Measurements from ENCODE around the gene MPL. TPM values are rescaled to one million over a fixed set of nuclear protein-coding genes. Genes with fewer than 3 reads are reported as not detected.

Gene MPL
- total and polyA plus RNA-seq, 8 donors, result 0.24 to 1.4 (median 1.2) TPM

GRCh38 chr1:43318831-43319230 lies 18.8 kb upstream of the MPL start:
- H3K4me3 ChIP-seq, result no peak overlapping the region
- DNase-seq (peak in 1 of 4 donors; percentile 13), ATAC-seq (no peak)
- H3K9me3 ChIP-seq, result no peaks in the 10 kb centered on the region
- H3K4me1 ChIP-seq, result no peaks in the 10 kb centered on the region
- peaks cover 0 to 24% of the 10 kb centered on the region in 2 donors for H3K36me3 ChIP-seq
- H3K27ac ChIP-seq, result no peak overlapping the region
- TF ChIP-seq CTCF (IDR thresholded peaks at IDR 0.05), result no peak
- no peaks in the 10 kb centered on the region for H3K27me3 ChIP-seq
- intact Hi-C loops (cut with DNase I), result no loop called here

GRCh38 chr1:43319288-43319687 lies 18.3 kb upstream of the MPL start:
- no peaks in the 10 kb centered on the region for H3K9me3 ChIP-seq
- TF ChIP-seq CTCF (IDR thresholded peaks at IDR 0.05), result no peak
- ATAC-seq (no peak), DNase-seq (peak in 1 of 4 donors; percentile 25)
- H3K36me3 ChIP-seq, result peaks cover 0 to 24% of the 10 kb centered on the region in 2 donors
- H3K27ac ChIP-seq, result no peak overlapping the region
- intact Hi-C loops (cut with DNase I), result no loop called here
- no peaks in the 10 kb centered on the region for H3K4me1 ChIP-seq
- no peak overlapping the region for H3K4me3 ChIP-seq
- no peaks in the 10 kb centered on the region for H3K27me3 ChIP-seq

DNA sequence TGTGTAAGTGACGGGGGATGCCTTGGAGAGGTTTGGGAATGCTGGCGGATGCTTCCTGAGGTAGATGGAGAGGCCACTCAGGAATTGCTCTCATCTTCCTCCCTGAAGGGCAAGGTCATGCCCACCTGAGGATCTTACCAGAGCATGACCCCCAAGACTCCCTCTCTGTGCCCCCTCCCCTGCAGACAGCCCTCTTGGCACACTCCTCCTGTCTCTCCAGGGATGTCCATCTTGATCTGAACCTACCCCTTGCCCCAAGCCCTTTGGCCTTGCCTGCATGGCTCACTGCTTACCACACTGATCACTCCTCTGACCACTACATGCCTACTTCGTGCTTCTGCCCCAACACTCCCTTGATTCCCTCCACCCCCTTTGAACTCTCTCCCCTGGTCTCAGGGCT lies 17.9 kb upstream of the MPL start:
- H3K27me3 ChIP-seq, result no peaks in the 10 kb centered on the region
- H3K27ac ChIP-seq, result no peak overlapping the region
- peak in 1 of 4 donors; percentile 10 for DNase-seq
- no peaks in the 10 kb centered on the region for H3K4me1 ChIP-seq
- intact Hi-C loops (cut with DNase I), result no loop called here
- no peak for TF ChIP-seq CTCF (IDR thresholded peaks at IDR 0.05)
- ATAC-seq, result no peak
- peaks cover 0 to under 1% of the 10 kb centered on the region in 2 donors for H3K9me3 ChIP-seq
- no peak overlapping the region for H3K4me3 ChIP-seq
- H3K36me3 ChIP-seq, result peaks cover 0 to 24% of the 10 kb centered on the region in 2 donors

- intact Hi-C loops (cut with DNase I), result no loop called here
- Histone ChIP-seq H3K27ac (no peak overlapping the region), H3K4me3 (no peak overlapping the region), H3K9me3 (peaks cover 0 to 8% of the 10 kb centered on the region in 2 donors), H3K27me3 (no peaks in the 10 kb centered on the region), H3K36me3 (peaks cover 0 to 20% of the 10 kb centered on the region in 2 donors), H3K4me1 (no peaks in the 10 kb centered on the region)
- ATAC-seq (no peak), DNase-seq (peak in 2 of 4 donors; percentile 18 to 61)
- TF ChIP-seq CTCF (IDR thresholded peaks at IDR 0.05), result no peak
Measured at GRCh38 chr1:43321331-43321891, 16.2 kb upstream of the MPL start.

GRCh38 chr1:43322506-43322905 lies 15.1 kb upstream of the MPL start:
- no peaks in the 10 kb centered on the region for H3K27me3 ChIP-seq
- intact Hi-C loops (cut with DNase I), result no loop called here
- H3K4me3 ChIP-seq, result no peak overlapping the region
- peaks cover 0 to 10% of the 10 kb centered on the region in 2 donors for H3K9me3 ChIP-seq
- ATAC-seq (no peak), DNase-seq (peak in 2 of 4 donors; percentile 22 to 32)
- H3K27ac ChIP-seq, result no peak overlapping the region
- H3K36me3 ChIP-seq, result peaks cover 0 to 20% of the 10 kb centered on the region in 2 donors
- H3K4me1 ChIP-seq, result no peaks in the 10 kb centered on the region
- TF ChIP-seq CTCF (IDR thresholded peaks at IDR 0.05), result no peak

Measured in left lung (tissue), 10 donors.